ENCODE data around the gene LLCFC1.

The LLCFC1 gene

GRCh38 chr7:142919656-142920055 is 19.6 kb upstream of the LLCFC1 start:
- no peak overlapping the region for H3K4me3 ChIP-seq (ENCODE audit: low read depth, low read length)
- CTCF ChIA-PET: no interaction called here
- DNase-seq (ENCODE audit: low read depth, low spot score): no peak
- TF ChIP-seq CTCF (IDR thresholded peaks at IDR 0.05; ENCODE audit: insufficient read depth, low read length, missing control alignments): no peak
- POLR2A ChIA-PET: no interaction called here

GRCh38 chr7:142923391-142923790 is 15.9 kb upstream of the LLCFC1 start:
- ChIA-PET CTCF (no interaction called here), POLR2A (no interaction called here)
- TF ChIP-seq CTCF (IDR thresholded peaks at IDR 0.05; ENCODE audit: insufficient read depth, low read length, missing control alignments): no peak
- H3K4me3 ChIP-seq (ENCODE audit: low read depth, low read length): no peak overlapping the region
- no peak for DNase-seq (ENCODE audit: low read depth, low spot score)

GRCh38 chr7:142925413-142925812 is 13.9 kb upstream of the LLCFC1 start:
- POLR2A ChIA-PET: no interaction called here
- CTCF ChIA-PET: no interaction called here
- H3K4me3 ChIP-seq (ENCODE audit: low read depth, low read length): no peak overlapping the region
- no peak for DNase-seq (ENCODE audit: low read depth, low spot score)
- TF ChIP-seq CTCF (IDR thresholded peaks at IDR 0.05; ENCODE audit: insufficient read depth, low read length, missing control alignments): no peak

GRCh38 chr7:142927085-142927745 is 12.1 kb upstream of the LLCFC1 start:
- no peak overlapping the region for H3K4me3 ChIP-seq (ENCODE audit: low read depth, low read length)
- TF ChIP-seq CTCF (IDR thresholded peaks at IDR 0.05; ENCODE audit: insufficient read depth, low read length, missing control alignments): no peak
- DNase-seq (ENCODE audit: low read depth, low spot score): no peak
- ChIA-PET CTCF (no interaction called here), POLR2A (no interaction called here)

GRCh38 chr7:142927949-142928348 is 11.3 kb upstream of the LLCFC1 start:
- DNase-seq (ENCODE audit: low read depth, low spot score): no peak
- no peak for TF ChIP-seq CTCF (IDR thresholded peaks at IDR 0.05; ENCODE audit: insufficient read depth, low read length, missing control alignments)
- H3K4me3 ChIP-seq (ENCODE audit: low read depth, low read length): no peak overlapping the region
- ChIA-PET CTCF (no interaction called here), POLR2A (no interaction called here)

- DNase-seq (ENCODE audit: low read depth, low spot score): no peak
- TF ChIP-seq CTCF (IDR thresholded peaks at IDR 0.05; ENCODE audit: insufficient read depth, low read length, missing control alignments): no peak
- POLR2A ChIA-PET: no interaction called here
- H3K4me3 ChIP-seq (ENCODE audit: low read depth, low read length): no peak overlapping the region
- CTCF ChIA-PET: no interaction called here
Observed at GRCh38 chr7:142930126-142930730, 9.1 kb upstream of the LLCFC1 start.
